C4-2B (cell line): ENCODE data around the gene CASP5.

Experiments
- H3K27ac ChIP-seq: fragments of 450-650 bp; 2 replicates; pipeline ENCODE4 v1.5.1; 2017
- ZFX ChIP-seq: fragments of 450-650 bp; IDR thresholded peaks from 2 replicates; pipeline ENCODE4 v1.6.1; 2017
- TF ChIP-seq, protein P1 (sequence below): fragments of 450-650 bp; conservative IDR thresholded peaks from 2 replicates; pipeline ENCODE4 v1.5.1; 2017; ENCODE audit warnings: mild to moderate bottlenecking

The CASP5 gene

DNA sequence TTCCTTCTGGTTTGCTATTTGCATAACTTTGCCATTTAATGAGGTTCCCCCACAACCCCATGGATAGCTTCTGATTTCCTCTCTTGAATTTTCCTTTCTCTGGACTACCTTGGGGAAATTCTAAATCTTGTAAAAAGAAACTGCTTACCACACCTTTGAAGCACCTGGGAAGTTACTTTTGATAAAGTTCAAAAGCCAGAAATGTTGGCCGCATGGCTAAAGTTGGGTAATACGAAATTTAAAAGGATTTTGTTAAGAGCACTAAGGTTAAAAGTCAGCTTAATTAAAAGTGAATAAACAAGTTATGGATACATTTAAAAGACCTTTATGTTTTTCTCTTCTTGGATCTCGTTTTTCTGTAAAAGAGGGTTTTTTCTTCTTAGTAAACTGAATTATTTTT is 60.1 kb downstream of the CASP5 start:
- no peak overlapping the region for H3K27ac ChIP-seq
- TF ChIP-seq, protein P1, sequence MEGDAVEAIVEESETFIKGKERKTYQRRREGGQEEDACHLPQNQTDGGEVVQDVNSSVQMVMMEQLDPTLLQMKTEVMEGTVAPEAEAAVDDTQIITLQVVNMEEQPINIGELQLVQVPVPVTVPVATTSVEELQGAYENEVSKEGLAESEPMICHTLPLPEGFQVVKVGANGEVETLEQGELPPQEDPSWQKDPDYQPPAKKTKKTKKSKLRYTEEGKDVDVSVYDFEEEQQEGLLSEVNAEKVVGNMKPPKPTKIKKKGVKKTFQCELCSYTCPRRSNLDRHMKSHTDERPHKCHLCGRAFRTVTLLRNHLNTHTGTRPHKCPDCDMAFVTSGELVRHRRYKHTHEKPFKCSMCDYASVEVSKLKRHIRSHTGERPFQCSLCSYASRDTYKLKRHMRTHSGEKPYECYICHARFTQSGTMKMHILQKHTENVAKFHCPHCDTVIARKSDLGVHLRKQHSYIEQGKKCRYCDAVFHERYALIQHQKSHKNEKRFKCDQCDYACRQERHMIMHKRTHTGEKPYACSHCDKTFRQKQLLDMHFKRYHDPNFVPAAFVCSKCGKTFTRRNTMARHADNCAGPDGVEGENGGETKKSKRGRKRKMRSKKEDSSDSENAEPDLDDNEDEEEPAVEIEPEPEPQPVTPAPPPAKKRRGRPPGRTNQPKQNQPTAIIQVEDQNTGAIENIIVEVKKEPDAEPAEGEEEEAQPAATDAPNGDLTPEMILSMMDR: no peak
- TF ChIP-seq ZFX: no peak

DNA sequence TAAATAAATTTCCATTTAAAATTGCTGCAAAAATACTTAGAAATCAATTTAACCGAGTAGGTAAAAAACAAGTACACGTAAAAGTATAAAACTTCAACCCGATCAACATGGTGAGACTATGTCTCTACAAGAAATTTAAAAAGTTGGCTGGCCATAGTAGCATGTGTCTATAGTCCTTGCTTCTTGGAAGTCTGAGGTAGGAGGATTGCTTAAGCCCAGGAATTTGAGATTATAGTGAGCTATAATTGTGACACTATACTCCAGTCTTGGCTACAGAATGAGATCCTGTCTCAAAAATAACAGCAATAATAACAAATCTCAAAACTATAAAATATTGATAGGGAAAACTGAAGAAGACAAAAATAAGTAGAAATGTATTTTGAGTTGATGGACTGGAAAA is 65.7 kb downstream of the CASP5 start:
- H3K27ac ChIP-seq: no peak overlapping the region
- TF ChIP-seq, protein P1: no peak
- TF ChIP-seq ZFX: no peak

DNA sequence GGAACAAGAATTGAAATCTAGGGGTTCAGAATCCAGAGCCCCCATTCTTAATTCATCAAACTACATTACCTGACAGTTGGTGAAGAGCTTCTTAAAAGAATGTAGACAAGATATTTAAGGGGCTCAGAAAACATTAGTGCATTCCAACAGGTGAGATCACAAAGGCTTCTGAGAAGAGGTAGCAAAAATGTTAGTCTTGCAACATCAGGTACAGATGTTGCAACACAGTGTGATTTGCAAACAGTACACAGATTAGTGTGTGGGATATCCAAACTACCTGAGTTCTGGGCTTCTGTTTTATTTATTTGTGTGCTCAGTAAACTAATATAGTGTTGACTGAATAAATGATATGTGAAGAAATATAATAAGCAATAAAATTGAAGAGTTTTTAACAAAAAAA is 66.4 kb downstream of the CASP5 start:
- TF ChIP-seq ZFX: no peak
- TF ChIP-seq, protein P1: no peak
- no peak overlapping the region for H3K27ac ChIP-seq

DNA sequence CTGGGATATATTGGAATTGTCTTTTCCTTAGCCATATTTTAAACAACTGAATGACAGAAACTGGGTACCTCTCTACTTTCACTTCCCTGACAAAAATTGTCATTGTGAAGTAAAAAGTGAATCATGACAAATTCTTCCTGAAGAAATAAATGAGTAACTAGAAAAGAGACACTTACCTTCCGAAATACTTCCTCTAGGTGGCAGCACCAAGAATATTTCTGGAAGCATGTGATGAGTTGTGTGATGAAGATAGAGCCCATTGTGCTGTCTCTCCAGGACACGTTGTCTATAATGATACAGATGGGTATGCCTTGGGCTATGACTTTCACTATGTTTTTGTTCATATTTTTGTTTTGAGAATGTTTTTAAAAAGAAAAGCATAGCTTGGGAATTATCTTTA is 76.1 kb downstream of the CASP5 start:
- no peak for TF ChIP-seq ZFX
- TF ChIP-seq, protein P1: peak; percentile 76
- H3K27ac ChIP-seq: no peak overlapping the region
